ENCODE measurements around the gene MYRIP. TPM values are rescaled to one million over a fixed set of nuclear protein-coding genes. Genes with fewer than 3 reads are reported as not detected.

MYRIP gene
- total RNA-seq, 1 experiment from 2014 or later: 0.44 TPM

DNA sequence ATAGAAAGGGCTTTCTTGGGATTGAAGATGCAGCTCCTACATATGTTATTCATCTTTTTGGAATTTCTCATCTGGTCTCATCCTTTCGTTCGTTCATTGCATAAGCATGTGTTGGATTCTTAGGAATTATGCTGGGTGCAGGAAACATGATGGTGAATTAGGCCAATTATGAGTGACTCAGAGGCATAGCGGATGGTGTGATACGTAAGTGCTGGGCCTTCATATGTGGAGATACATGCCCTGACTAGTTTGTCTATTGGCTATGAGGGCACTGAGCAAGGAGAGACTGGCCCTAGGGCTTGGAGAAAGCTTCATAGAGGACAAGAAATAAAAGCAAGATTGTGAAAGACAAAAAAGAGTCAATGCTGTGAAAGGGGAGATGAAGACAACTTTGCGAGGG is 235.1 kb downstream of the MYRIP start:
- RAD21 ChIA-PET (ENCODE audit: low non-redundant PET in 1 of 2, low total read pairs in 2 of 2, uncharacterized antibody in 2 of 2, unreplicated experiment in 2 of 2): no interaction called here
- no peak overlapping the region for H3K27ac ChIP-seq (ENCODE audit: low read depth, low read length)
- POLR2A ChIA-PET: no interaction called here
- no peaks in the 10 kb centered on the region for H4K20me1 ChIP-seq (ENCODE audit: insufficient read depth)
- BruUV-seq (replicated peaks): no TSS peak
- H3K4me1 ChIP-seq (ENCODE audit: control insufficient read depth in 1 of 2, insufficient read depth in 2 of 2, low read length in 2 of 2): no peaks in the 10 kb centered on the region
- intact Hi-C loops (cut with micrococcal nuclease): no loop called here
- H3K9me3 ChIP-seq (ENCODE audit: control insufficient read depth in 1 of 2, insufficient read depth in 1 of 2, low read depth in 1 of 2, low read length in 2 of 2): no peaks in the 10 kb centered on the region
- ATAC-seq (no peak), DNase-seq (ENCODE audit: low read depth, low spot score) (no peak)
- H3K27me3 ChIP-seq (ENCODE audit: insufficient read depth, low read length): peaks cover 5% of the 10 kb centered on the region; the same call in 1 of the 2 replicates
- H3K4me2 ChIP-seq (ENCODE audit: low read length): no peak overlapping the region
- H2AFZ ChIP-seq (ENCODE audit: low read depth, low read length, poor library complexity, severe bottlenecking): no peak overlapping the region
- CTCF ChIA-PET: no interaction called here
- H3K36me3 ChIP-seq (ENCODE audit: control insufficient read depth in 1 of 2, insufficient read depth in 2 of 2, low read length in 2 of 2): no peaks in the 10 kb centered on the region
- no peaks in the 10 kb centered on the region for H3K79me2 ChIP-seq (ENCODE audit: insufficient read depth, low read length)
- no peak for TF ChIP-seq JUND (IDR thresholded peaks at IDR 0.05)
- TF ChIP-seq POLR2A (IDR thresholded peaks at IDR 0.05; ENCODE audit: borderline replicate concordance, extremely low read depth, insufficient read depth, insufficient read length): no peak
- TF ChIP-seq ZFX (IDR thresholded peaks at IDR 0.05): no peak
- no peak for TF ChIP-seq EZH2 (IDR thresholded peaks at IDR 0.05)
- no peak for TF ChIP-seq SRF (IDR thresholded peaks at IDR 0.05; ENCODE audit: low read depth)
- TF ChIP-seq, protein P1, sequence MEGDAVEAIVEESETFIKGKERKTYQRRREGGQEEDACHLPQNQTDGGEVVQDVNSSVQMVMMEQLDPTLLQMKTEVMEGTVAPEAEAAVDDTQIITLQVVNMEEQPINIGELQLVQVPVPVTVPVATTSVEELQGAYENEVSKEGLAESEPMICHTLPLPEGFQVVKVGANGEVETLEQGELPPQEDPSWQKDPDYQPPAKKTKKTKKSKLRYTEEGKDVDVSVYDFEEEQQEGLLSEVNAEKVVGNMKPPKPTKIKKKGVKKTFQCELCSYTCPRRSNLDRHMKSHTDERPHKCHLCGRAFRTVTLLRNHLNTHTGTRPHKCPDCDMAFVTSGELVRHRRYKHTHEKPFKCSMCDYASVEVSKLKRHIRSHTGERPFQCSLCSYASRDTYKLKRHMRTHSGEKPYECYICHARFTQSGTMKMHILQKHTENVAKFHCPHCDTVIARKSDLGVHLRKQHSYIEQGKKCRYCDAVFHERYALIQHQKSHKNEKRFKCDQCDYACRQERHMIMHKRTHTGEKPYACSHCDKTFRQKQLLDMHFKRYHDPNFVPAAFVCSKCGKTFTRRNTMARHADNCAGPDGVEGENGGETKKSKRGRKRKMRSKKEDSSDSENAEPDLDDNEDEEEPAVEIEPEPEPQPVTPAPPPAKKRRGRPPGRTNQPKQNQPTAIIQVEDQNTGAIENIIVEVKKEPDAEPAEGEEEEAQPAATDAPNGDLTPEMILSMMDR (IDR thresholded peaks at IDR 0.05 in 2 of 3, conservative IDR thresholded peaks at IDR 0.05 in 1 of 3; ENCODE audit: borderline replicate concordance in 1 of 3, insufficient read depth in 1 of 3, low read depth in 2 of 3, low read length in 2 of 3): no peak
- no peak overlapping the region for H3K9ac ChIP-seq (ENCODE audit: low read length)
- no peak overlapping the region for H3K4me3 ChIP-seq (replicated peaks in 1 of 2; ENCODE audit: low read depth in 1 of 2, low read length in 2 of 2)
- H3K9me2 ChIP-seq (ENCODE audit: insufficient read depth): no peaks in the 10 kb centered on the region

DNA sequence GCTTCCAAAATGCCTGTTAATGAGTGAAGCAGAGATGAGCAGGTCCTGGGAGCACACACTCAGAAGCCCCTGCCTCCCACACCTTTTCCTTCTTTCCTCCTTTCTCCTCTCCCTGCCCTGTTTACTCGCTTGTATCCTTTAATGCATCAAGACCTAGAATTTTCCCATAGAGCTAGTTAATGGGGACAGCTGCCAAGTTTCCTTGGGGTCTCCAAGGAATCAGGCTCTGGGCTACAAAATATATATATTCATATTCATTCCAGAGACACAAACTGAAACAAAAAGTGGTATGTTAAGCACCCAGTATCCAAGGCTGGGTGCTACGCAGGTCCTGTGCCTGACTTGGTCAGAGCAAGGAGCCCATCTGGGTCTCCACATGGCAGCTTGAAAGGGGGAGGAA is 235.6 kb downstream of the MYRIP start:
- DNase-seq (ENCODE audit: low read depth, low spot score): no peak
- Histone ChIP-seq H3K27ac (ENCODE audit: low read depth, low read length) (no peak overlapping the region), H4K20me1 (ENCODE audit: insufficient read depth) (no peaks in the 10 kb centered on the region), H3K9me3 (ENCODE audit: control insufficient read depth in 1 of 2, insufficient read depth in 1 of 2, low read depth in 1 of 2, low read length in 2 of 2) (no peaks in the 10 kb centered on the region), H3K27me3 (ENCODE audit: insufficient read depth, low read length) (peaks cover 5% of the 10 kb centered on the region; the same call in 1 of the 2 replicates), H3K36me3 (ENCODE audit: control insufficient read depth in 1 of 2, insufficient read depth in 2 of 2, low read length in 2 of 2) (no peaks in the 10 kb centered on the region), H3K4me3 (replicated peaks in 1 of 2; ENCODE audit: low read depth in 1 of 2, low read length in 2 of 2) (no peak overlapping the region), H3K4me2 (ENCODE audit: low read length) (no peak overlapping the region), H3K4me1 (ENCODE audit: control insufficient read depth in 1 of 2, insufficient read depth in 2 of 2, low read length in 2 of 2) (no peaks in the 10 kb centered on the region), H3K79me2 (ENCODE audit: insufficient read depth, low read length) (no peaks in the 10 kb centered on the region), H3K9ac (ENCODE audit: low read length) (no peak overlapping the region), H3K9me2 (ENCODE audit: insufficient read depth) (no peaks in the 10 kb centered on the region), H2AFZ (ENCODE audit: low read depth, low read length, poor library complexity, severe bottlenecking) (no peak overlapping the region)
- BruUV-seq (replicated peaks): no TSS peak
- RAD21 ChIA-PET (ENCODE audit: low non-redundant PET in 1 of 2, low total read pairs in 2 of 2, uncharacterized antibody in 2 of 2, unreplicated experiment in 2 of 2): no interaction called here
- POLR2A ChIA-PET: no interaction called here
- intact Hi-C loops (cut with micrococcal nuclease): no loop called here
- CTCF ChIA-PET: no interaction called here
- ATAC-seq: no peak
- TF ChIP-seq, protein P2, sequence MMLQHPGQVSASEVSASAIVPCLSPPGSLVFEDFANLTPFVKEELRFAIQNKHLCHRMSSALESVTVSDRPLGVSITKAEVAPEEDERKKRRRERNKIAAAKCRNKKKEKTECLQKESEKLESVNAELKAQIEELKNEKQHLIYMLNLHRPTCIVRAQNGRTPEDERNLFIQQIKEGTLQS (IDR thresholded peaks at IDR 0.05): no peak
- TF ChIP-seq SP1 (IDR thresholded peaks at IDR 0.05; ENCODE audit: low read depth) (no peak), EZH2phosphoT487 (IDR thresholded peaks at IDR 0.05; ENCODE audit: borderline replicate concordance) (no peak), POLR2A (IDR thresholded peaks at IDR 0.05; ENCODE audit: borderline replicate concordance, extremely low read depth, insufficient read depth, insufficient read length) (no peak), ZNF274 (IDR thresholded peaks at IDR 0.05; ENCODE audit: low read depth, low read length) (no peak), EZH2 (IDR thresholded peaks at IDR 0.05) (no peak), TCF7L2 (IDR thresholded peaks at IDR 0.05; ENCODE audit: borderline replicate concordance, extremely low read depth, insufficient read depth, insufficient read length) (no peak), EGR1 (IDR thresholded peaks at IDR 0.05; ENCODE audit: low read depth) (no peak), ELF1 (IDR thresholded peaks at IDR 0.05; ENCODE audit: borderline replicate concordance, low read depth) (no peak), POLR2AphosphoS5 (IDR thresholded peaks at IDR 0.05; ENCODE audit: low read depth, low read length) (no peak), CEBPB (IDR thresholded peaks at IDR 0.05; ENCODE audit: low read depth) (no peak), YY1 (IDR thresholded peaks at IDR 0.05; ENCODE audit: extremely low read depth, insufficient replicate concordance, low read depth, low read length) (no peak)
- TF ChIP-seq, protein P3, sequence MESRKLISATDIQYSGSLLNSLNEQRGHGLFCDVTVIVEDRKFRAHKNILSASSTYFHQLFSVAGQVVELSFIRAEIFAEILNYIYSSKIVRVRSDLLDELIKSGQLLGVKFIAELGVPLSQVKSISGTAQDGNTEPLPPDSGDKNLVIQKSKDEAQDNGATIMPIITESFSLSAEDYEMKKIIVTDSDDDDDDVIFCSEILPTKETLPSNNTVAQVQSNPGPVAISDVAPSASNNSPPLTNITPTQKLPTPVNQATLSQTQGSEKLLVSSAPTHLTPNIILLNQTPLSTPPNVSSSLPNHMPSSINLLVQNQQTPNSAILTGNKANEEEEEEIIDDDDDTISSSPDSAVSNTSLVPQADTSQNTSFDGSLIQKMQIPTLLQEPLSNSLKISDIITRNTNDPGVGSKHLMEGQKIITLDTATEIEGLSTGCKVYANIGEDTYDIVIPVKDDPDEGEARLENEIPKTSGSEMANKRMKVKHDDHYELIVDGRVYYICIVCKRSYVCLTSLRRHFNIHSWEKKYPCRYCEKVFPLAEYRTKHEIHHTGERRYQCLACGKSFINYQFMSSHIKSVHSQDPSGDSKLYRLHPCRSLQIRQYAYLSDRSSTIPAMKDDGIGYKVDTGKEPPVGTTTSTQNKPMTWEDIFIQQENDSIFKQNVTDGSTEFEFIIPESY (IDR thresholded peaks at IDR 0.05; ENCODE audit: extremely low read depth, insufficient replicate concordance, low read length): no peak
- TF ChIP-seq, protein P4, sequence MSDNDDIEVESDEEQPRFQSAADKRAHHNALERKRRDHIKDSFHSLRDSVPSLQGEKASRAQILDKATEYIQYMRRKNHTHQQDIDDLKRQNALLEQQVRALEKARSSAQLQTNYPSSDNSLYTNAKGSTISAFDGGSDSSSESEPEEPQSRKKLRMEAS (IDR thresholded peaks at IDR 0.05): no peak

All from HCT116 (cell line).